ENCODE measurements around the gene EPC2.

EPC2 gene

GRCh38 chr2:148643998-148644882 is at the start of gene EPC2:
EPC2 (plus strand) TSS chr2:148644751; CDS start chr2:148645018, 267 bp downstream.
- DNase-seq (ENCODE audit: low read depth) = peak; percentile 77

DNA sequence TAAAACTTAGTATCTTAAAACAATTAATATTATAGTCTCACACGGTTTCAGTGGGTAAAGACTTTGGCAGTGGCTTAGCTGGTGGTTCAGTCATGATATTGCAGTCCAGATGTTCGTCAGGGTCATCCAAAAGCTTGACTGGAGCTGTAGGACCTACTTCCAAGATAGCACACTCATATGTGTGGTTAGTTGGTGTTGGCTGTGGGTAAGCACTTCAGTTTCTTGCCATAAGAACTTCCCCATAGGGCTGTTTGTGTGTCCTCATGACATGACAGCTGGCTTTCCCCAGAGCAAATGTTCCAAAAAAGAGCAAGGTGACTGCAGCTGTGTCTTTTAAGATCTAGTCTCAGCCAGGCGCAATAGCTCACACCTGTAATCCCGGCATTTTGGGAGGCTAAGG is 48.5 kb upstream of the EPC2 start:
- DNase-seq (ENCODE audit: low read depth) = no peak

DNA sequence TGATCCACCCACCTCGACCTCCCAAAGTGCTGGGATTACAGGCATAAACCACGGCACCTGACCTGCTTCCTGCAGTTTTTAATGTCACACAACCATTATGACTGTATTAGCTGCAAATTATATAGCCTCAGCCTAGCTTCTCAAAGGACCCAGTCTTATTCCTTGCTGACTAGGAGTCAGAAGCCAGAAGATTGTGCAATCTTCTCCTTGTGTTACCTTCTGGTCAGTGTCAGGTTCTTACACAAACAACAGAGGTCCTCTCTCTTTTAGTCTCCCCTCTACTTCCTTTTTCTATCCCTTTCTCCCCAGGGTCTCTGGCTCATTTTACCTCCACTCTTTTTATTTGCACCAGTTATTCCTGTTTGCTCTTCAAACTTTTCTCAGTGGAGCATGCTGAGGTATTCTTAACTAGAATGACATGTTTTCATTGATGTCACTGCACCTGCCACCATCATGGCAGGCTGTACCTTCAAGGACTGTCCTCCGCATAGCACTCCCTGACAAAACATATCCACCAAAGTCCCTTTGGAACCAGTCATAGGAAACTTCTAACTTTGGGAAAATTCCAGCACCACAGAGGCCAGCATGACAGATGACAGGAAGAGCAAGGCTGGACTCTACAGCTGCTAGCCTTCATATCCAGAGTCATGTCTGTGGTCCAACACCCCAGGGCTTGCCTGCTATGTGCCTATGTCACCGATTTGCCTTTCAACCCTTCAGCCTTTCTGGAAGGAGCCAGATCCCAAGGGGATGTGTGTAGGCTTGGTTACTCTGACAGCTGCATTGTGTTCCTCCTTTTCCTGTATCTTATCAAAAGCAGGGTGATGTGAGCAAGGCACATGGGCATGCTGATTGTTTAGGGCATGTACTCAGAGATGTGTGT is 45.2 kb upstream of the EPC2 start:
- no peak for DNase-seq (ENCODE audit: low read depth)

GRCh38 chr2:148602885-148603561 is 41.5 kb upstream of the EPC2 start:
- DNase-seq (ENCODE audit: low read depth) = no peak

DNA sequence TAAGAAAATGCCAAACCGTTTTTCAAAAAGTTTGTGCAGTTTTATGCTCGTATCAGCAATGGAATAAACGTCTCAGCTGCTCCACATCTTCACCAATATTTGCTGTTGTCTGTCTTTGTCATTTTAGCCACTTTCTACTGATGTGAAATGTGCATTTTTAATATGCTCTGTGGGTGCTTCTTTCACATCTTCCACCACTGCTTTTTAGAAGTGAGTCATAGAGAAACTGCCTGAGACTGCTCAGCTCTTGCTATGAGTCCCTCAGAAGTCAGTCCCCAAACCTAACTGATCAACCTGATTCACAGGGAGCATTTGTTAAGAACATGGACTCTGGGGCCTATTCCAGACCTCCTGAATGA is 41.0 kb upstream of the EPC2 start:
- peak; percentile 12 for DNase-seq (ENCODE audit: low read depth)

GRCh38 chr2:148604927-148605326 is 39.6 kb upstream of the EPC2 start:
- no peak for DNase-seq (ENCODE audit: low read depth)

DNA sequence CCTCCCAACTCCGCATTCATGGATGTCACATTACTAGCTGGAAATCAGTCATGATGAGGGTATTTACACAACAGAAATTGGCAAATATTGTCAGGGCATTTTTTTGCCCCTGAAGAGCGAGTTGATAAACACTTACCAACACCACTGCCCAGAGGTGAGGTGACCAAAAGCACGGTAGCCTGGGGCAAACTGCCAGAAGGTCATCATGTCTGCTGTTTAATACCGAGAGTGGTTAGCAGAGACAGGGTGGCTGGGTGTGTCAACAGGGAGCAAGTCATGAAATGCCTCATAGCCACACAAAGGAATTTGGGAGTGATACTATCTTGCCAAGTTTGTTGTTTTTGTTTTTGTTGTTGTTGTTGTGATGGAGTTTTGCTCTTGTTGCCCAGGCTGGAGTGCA is 37.0 kb upstream of the EPC2 start:
- DNase-seq (ENCODE audit: low read depth) = no peak

DNA sequence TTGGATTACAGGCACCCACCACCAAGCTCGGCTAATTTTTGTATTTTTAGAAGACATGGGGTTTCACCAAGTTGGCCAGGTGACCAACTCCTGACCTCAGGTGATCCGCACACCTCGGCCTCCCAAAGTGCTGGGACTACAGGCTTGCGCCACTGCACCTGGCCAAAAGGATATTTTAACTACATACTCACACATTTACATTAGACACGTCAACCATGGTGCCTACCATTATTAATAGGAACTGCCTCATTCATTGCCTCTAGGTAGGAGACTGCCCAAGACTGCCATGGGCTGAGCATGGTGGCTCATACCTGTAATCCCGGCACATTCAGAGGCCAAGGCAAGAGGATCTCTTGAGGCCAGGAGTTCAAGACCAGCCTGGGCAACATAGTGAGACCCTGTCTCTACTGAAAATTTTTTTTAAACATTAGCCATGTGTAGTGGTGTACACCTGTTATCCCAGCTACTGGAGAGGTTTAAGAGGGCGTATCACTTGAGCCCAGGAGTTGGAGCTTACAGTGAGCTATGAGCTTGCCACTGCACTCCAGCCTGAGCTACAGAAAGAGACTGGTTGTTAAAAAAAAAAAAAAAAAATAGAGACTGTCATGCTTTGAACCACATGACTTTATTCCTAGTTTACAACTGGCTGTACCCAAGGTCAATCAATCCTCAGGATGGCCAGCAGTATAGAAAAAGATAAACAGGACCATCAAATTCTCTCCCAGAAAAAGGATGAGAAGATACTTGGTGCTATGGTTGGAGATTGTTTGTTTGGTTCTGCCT is 31.1 kb upstream of the EPC2 start:
- DNase-seq (ENCODE audit: low read depth) = no peak

GRCh38 chr2:148614014-148614321 is 30.6 kb upstream of the EPC2 start:
- DNase-seq (ENCODE audit: low read depth) = peak; percentile 32

GRCh38 chr2:148614322-148615049 is 30.1 kb upstream of the EPC2 start:
- DNase-seq (ENCODE audit: low read depth) = peak; percentile 87

- peak; percentile 25 for DNase-seq (ENCODE audit: low read depth)
These were observed 29.1 kb upstream of the EPC2 start for GRCh38 chr2:148615381-148615841.

- DNase-seq (ENCODE audit: low read depth) = no peak
These were observed 27.9 kb upstream of the EPC2 start for GRCh38 chr2:148616662-148617061.

- DNase-seq (ENCODE audit: low read depth) = no peak
These were observed 27.3 kb upstream of the EPC2 start for GRCh38 chr2:148617219-148617618.

- no peak for DNase-seq (ENCODE audit: low read depth)
These were observed 24.9 kb upstream of the EPC2 start for GRCh38 chr2:148619560-148620195.

DNA sequence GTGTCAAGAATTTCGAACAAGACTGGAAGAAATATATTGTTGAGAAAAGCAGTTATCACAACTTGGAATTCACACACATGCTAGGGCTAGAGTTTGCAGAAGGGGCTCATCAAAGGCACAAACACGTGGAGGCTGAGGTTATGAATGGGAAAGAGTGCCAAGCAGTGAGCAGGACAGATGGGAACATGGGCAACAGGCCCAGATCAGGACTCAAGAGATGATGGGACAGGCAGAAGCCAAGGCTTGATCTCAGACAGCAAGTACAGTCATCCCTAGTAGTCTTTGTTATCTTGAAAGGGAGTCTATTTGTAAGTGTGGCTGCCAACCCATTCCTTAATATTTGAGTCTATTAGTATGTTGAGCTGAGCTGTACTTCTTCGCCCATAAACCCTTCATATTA is 22.2 kb upstream of the EPC2 start:
- DNase-seq (ENCODE audit: low read depth) = no peak

GRCh38 chr2:148623086-148623485 is 21.5 kb upstream of the EPC2 start:
- peak; percentile 39 for DNase-seq (ENCODE audit: low read depth)

DNA sequence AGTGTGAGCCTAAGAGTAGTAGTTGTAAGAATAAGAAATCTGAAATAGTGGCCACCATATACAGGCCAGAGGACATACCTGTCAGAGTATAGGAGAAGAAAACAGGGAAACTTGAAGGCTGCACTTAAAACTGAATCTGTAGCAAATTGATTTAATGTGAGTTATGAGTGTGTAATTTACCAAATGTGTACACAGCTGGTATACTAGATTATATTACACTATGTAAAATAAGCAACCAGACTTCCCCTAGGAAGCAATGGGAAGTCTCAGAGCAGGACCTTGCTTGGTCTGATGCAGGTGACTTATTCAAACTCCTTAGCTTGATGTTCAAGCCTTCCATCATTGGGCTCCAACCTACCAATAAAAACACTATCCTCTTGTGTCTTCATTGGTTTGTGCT is 17.3 kb upstream of the EPC2 start:
- DNase-seq (ENCODE audit: low read depth) = no peak

DNA sequence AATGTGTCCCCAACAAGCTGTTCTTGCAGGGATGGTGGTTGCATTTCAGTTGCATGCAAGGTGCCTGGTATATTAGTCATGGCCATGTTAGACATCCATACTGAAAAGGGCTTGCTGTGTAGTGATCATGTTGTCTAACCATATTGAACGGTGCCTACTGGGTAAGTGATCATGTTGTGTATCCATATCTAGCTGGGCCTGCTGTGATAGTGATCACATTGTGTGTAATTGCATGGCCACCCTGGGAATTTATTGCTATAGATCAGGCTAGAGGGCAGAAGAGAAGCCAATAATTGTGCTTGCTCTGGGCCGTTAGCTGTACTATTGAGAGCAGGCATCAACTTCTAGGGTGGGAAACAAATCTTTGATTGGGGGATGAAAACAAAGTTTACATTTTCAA is 9.8 kb upstream of the EPC2 start:
- no peak for DNase-seq (ENCODE audit: low read depth)

DNA sequence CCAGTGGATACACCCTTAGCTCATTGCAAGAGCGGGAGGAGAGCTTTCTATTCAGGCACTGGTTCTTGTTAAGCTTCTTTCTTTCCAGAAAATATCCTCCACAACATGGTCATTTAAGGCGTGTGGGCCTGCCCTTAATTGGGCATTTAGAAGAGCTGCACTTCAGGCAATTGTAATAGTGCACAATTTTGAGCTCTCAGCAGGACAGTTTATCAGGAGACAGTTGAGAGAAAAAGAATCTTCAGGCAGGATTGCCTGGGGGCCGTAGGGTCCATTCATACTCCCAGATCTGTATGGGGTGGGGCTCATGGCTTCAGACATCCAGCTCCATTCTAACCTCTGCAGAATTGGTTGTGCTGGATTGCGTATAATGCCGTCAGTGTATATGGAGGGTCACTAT is 6.0 kb upstream of the EPC2 start:
- DNase-seq (ENCODE audit: low read depth) = no peak

- DNase-seq (ENCODE audit: low read depth) = peak; percentile 52
These were observed 3.8 kb upstream of the EPC2 start for GRCh38 chr2:148640767-148641166.
